Posterior vena cava (tissue), 2 donors: Measurements from ENCODE around the gene PDCD4. TPM values are rescaled to one million over a fixed set of nuclear protein-coding genes. Genes with fewer than 3 reads are reported as not detected.
"Not testable (repeated sequence)": the region's sequence is repeated elsewhere in the genome, so short reads cannot be mapped to it uniquely, and the experiment has no call there.

ENCODE experiments used
- DNase-seq: peaks from one replicate; pipeline ENCODE4 v3.0.0-alpha.2; 2020; ENCODE audit warnings: low spot score
- intact Hi-C, 2 donors: fragments of 100-400 bp; cut with DNase I; formaldehyde crosslinking; loops; one replicate each; pipeline versions ENCODE4 v1.14.1 to v1.14.2; 2022 to 2023
- total RNA-seq, 2 donors: library from RNA; stranded (reverse); fragmentation: NEBNext Ultra II Directional; extraction: Animal tissue kit (Norgen Biotek cat#: 25700); gene quantifications; one replicate each; pipeline ENCODE4 v1.2.1, GENCODE V29; 2021
- donor health status: DM: yes; HTN: yes; CAD: no.
- donor health status: DM: yes; HTN: yes; CAD: no.

The PDCD4 gene
- total RNA-seq, 2 donors from 2014 or later: 54.9 to 55.0 TPM

DNA sequence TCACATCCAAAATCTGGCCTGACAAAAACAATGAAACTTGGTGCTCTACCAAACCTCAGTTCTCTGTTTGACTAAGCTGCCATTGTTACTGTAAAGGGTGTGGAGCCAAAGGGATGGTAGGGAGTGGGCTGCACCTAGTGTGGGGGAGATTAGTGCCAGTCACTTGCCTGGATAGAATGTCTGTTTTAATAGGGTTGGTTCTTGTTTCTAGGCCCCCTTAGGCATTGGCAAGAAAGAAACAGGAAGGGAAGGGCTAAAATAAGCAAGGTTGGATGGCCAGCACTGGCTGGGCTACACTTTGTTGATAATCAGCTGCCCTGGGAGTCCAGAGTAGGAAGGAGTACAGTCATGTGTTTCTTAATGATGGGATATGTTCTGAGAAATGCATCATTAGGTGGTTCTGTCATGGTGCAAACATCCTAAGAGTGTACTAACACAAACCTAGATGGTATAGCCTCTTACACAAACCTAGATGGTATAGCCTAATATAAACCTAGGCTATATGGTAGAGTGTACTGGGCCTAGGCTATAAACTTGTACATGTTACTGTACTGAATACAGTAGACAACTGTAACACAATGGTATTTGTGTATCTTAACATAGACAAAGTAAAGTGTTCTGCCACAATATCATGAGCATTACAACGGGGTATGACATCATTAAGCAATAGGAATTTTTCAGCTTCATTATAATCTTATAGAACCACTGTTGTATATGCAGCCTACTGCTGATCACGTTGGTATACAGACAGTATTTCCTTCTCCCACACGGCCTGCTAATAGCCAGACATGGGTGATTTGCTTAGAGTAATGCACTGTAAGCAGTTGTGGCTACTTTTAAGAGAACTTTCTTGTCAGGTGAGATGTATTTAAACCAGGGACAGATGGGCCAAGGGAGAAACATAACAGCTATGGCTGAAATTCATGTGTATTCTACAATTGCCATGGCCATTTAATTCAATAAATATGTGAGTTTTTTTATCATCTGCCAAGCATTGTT lies 31.9 kb downstream of the PDCD4 start:
- DNase-seq: no peak
- intact Hi-C loops: no loop called here

DNA sequence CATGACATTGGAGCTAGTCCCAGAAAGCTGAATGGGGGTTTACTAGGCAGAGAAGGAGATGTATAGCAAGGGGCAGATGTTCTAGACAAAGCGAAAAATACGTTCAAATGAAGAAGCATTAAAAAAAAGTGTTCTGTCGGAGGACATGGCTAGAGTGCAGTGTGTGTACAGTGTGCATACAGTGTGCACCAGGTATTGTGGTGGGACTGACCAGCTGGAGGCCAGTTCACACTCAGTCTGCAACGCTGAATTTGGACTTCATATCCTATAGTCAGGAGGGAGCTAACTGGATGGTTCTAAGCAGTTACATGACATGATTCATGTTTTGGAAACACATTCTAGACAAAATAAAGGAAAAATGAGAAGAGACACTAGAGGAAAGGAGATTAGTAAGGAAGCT lies 38.4 kb downstream of the PDCD4 start:
- no peak for DNase-seq
- intact Hi-C loops: no loop called here

- intact Hi-C loops: no loop called here
- no peak for DNase-seq
Observed at GRCh38 chr10:110912374-110912773, 40.6 kb downstream of the PDCD4 start.

DNA sequence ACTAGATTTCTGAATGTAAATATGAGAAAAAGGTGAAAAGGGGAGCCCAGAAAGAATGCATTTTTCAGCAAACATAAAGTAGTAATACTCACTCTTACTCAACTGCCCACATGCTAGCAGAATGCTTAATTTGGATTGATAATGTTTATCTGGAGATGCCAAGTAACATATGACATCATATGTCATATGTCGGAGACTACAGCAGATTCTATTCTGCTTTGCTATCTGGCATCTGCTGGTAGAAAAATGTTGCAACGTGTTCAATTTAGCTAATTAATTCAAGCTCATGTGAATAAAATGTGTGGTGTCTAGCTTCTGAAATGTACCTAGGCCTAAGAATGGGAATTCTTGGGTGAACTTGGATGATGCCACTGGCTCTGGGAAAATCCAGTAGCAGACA lies 42.7 kb downstream of the PDCD4 start:
- intact Hi-C loops: no loop called here
- no peak for DNase-seq

GRCh38 chr10:110915035-110915434 lies 43.3 kb downstream of the PDCD4 start:
- intact Hi-C loops: loop anchor here in 1 of 2 donors (5.0 kb wide), 1 partner anchor 1012 kb away; no protein-coding TSS in a partner anchor
- DNase-seq: no peak

GRCh38 chr10:110915600-110915999 lies 43.9 kb downstream of the PDCD4 start:
- DNase-seq: not testable (repeated sequence)
- intact Hi-C loops: loop anchor here in 1 of 2 donors (5.0 kb wide), 1 partner anchor 1012 kb away; no protein-coding TSS in a partner anchor

- intact Hi-C loops: loop anchor here in 1 of 2 donors (5.0 kb wide), 1 partner anchor 1011 kb away; no protein-coding TSS in a partner anchor
- DNase-seq: no peak
Observed at GRCh38 chr10:110916554-110917346, 45.0 kb downstream of the PDCD4 start.

DNA sequence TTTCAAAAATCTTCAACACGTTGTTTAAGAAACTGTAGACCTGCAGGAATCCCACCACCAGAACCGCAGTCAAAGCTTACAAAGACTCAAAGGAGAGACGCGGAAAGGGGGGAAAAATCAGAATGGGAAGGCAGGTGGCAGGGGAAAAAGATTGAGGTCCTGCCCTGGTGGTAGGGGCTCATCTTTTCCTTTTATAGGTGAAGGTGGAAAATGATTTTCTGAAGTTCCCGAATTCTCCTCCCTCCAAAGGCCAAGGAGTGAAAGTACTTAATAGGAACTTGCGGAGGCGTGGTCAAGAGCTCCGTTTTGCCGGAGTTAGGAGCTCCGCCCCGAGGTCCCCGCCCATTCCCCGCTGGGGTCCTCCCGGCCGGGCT lies 46.5 kb downstream of the PDCD4 start:
- DNase-seq: peak; percentile 99
- intact Hi-C loops: loop anchor here in 1 of 2 donors (5.0 kb wide), 1 partner anchor 1009 kb away; no protein-coding TSS in a partner anchor

- intact Hi-C loops: loop anchor here in 1 of 2 donors (5.0 kb wide), 1 partner anchor 1009 kb away; no protein-coding TSS in a partner anchor
- no peak for DNase-seq
Observed at GRCh38 chr10:110918643-110919348, 47.1 kb downstream of the PDCD4 start, which contains the start of gene BBIP1. Gene BBIP1 (minus strand): TSS chr10:110919180. CDS start chr10:110918157, 1,023 bp downstream.

- intact Hi-C loops: loop anchor here in 1 of 2 donors (5.0 kb wide), 1 partner anchor 1008 kb away; no protein-coding TSS in a partner anchor
- DNase-seq: peak; percentile 100
Observed at GRCh38 chr10:110919349-110919931, 47.7 kb downstream of the PDCD4 start, which contains the start of gene SHOC2. Gene SHOC2 (plus strand): TSS chr10:110919604. CDS start chr10:110964359, 44,755 bp downstream.

DNA sequence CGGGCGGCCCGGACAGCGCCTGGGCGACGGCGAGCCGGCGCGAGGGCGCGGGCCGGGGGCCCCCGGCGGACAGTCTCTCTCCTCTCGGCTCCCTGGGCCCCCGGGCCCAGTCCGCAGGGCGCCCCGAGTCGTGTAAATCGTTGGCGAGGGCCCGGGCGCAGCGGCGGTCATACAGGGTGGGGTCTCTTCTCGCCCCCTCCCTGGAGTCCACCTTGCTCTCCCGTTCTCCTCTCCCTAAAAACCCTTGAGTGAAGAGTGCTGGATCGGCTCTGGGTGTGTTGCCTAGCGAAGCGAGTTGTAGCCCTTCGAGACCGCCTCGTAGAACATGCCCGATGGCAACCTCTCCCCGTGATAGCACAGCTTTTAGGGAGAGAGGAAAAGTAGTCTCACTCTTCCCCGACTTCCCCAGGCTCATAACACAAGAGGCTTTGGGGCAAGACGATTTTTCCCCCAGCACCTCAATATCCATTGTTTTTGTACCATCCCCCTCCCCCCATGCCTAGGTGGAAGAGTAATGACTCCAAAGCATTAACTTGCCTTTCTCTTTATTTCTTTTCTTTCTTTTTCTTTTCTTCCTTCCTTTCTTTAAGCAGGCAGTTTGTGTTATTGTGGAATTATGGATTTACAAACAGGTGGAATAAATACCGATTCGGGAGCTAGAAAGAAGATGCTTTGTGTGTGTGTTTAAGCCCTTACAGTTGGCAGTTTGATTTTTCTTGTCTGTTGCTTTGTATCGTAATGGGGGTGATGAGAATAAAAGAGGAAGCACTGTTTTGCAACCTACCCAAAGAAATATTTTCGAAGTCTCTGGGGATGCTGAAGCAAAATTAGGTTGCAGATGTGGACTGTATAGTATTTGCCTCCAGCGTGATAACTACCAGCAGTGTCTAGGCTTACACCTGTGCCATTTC lies 48.5 kb downstream of the PDCD4 start:
- intact Hi-C loops: loop anchor here in 1 of 2 donors (5.0 kb wide), 1 partner anchor 1007 kb away; no protein-coding TSS in a partner anchor

GRCh38 chr10:110923856-110924493 lies 52.2 kb downstream of the PDCD4 start:
- intact Hi-C loops: no loop called here
- DNase-seq: no peak

More for the DNA sequence above, 48.5 kb downstream of the PDCD4 start:
- peak; percentile 85 for DNase-seq

DNA sequence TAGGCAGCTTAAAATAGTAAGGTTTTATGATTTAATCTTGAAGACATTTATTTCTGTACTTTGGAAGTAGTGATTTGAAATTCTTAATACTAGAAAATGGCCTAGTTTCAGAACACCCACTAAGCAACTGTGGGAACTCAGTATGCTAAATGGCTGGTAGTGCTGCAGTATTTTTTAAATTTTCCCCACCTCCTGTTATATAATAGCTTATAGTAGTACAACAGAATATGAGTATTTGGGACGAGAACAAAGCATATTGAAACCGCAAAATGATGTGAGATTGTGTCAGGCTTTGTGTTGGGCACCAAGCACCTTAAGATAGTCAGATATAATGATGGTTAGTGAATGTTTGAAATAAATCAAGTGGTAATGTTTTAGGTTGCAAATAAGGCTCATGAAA lies 55.7 kb downstream of the PDCD4 start:
- intact Hi-C loops: no loop called here
- DNase-seq: no peak

DNA sequence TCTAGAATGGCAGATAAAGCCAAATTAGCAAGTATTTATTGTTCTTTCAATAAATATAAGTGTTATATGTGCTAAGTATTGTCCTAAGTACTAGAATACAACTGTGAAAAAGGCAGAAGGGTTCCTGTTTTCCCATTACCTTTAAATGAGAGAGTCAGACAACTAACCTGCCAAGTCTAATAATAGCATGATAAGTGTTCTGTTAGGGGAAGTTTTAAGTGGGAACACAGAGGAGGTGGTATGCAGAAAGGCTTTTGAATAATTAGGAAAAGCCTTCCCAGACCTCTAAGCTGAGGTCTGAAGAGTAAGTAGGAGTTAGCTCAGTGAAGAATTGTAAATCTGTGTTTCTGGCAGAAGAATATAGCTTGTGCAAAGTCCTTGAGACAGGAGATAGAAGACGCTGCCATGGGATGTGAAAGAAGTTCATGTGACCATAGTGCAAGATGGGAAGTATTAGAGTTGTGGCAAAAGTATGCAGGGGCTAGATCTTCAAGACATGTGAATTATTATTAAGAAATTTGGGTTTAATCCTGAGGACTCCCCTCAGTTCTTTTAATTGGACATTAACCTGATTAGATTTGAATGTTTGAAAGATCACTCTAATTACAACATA lies 60.1 kb downstream of the PDCD4 start:
- no peak for DNase-seq
- intact Hi-C loops: no loop called here

DNA sequence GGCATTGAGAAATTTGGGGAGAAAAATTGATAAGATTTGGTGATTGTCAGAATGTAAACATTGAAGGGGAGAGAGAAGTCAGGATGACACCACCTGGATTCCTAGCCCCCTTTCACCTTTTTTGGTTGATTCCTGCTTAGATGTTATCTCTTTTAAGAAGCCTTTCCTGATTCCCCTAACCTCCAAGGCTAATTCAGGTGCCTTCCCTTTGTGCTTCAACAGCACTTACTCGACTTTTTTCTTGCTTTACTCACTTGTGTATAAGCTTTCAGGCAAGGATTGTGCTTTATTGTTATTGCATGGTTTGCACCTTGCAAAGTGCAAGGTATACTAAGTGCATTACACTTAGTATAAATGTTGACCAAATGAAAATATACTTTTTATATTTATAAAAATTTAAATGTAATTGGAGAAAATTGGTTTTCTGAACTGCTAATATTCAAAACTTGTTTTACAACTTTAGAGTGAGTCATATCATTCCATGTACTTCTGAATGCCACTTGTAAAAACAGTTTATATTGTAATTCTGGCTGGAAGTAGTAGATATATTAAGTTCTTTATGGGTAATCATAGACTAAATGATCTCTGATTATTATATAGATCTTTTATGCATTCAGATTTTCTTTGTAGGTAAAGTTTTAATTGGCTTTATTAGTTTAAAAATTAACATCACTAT lies 60.9 kb downstream of the PDCD4 start:
- intact Hi-C loops: no loop called here
- no peak for DNase-seq

DNA sequence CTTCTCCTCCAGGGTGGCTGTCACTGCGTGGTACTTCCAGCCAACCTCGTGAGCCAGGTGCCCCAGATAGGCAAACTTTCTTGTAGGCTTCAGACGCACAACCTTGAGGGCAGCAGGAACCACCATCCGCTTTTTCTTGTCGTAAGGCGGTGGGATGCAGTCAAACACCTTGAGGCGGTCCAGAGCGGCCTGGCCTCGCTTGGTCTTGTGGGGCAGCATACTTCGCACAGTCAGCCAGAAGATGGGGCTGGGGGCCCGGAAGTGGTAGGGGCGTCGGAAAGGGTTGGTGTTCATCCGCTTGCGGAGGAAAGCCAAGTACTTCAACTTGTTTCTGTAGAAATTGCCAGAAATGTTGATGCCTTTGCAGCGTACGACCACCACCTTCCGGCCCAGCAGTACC lies 65.0 kb downstream of the PDCD4 start:
- no peak for DNase-seq
- intact Hi-C loops: no loop called here
